ACHN (cell line): ENCODE data around the gene TTLL9.
A peak's percentile ranks its signal among the peaks of the same experiment; 100 is the strongest.

Experiments used
- DNase-seq: peaks from one replicate; pipeline ENCODE4 v3.0.0-alpha.2; 2015
- in situ Hi-C: cut with HindIII; loops from 2 replicates; pipeline ENCODE4 v1.10.0; 2017; ENCODE audit warnings: low sequenced_read_pairs, low pct_ligation_motif_present, low pct_unique_long_range_greater_than_20kb

The TTLL9 gene

GRCh38 chr20:31954500-31954899 lies 84.1 kb downstream of the TTLL9 start:
- no peak for DNase-seq
- in situ Hi-C loops: no loop called here

DNA sequence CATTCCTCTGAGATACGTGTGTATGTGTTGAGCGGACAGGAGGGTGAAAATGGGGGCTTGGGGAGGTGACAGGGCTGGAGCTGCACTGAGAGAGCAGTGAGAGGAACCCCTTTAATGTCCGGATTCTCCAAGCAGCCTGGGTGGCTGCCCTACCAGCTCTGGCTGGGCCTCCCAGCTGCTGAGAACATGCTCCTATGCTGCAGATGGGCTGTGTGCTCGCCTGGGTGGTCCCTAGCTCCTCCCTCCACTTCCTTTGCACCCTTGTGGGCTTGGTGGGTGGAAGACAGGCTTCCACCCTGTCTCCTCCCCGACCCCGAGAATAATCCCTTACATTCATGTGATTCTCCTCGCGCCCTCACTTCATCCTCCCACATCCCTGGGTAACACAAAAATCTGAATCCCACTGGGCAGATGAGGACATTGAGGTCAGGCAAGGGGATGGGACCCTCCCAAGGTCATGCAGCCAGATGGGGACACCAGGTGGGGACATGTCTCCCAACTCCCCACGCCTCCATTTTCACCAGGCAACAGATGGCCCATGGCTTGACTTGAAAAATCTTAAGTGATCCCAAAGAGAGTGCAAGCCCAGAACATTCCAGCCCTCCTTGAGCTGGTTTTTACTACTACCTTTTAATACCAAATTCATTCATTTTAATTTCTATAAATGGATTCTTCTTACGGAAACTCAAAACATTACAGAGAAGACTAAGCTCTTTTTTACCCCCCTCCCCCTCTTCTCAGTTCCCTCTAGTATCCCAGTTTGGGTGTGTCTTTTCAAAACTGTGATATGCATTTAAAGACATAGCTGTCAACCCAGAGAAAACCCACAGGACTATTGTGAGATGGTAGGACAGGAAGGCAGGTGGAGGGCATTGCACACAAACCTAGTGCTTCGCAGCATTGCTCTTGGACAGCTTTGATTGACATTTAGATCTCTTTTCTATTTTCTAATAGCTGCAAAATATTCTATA lies 86.4 kb downstream of the TTLL9 start:
- in situ Hi-C loops: no loop called here
- no peak for DNase-seq

DNA sequence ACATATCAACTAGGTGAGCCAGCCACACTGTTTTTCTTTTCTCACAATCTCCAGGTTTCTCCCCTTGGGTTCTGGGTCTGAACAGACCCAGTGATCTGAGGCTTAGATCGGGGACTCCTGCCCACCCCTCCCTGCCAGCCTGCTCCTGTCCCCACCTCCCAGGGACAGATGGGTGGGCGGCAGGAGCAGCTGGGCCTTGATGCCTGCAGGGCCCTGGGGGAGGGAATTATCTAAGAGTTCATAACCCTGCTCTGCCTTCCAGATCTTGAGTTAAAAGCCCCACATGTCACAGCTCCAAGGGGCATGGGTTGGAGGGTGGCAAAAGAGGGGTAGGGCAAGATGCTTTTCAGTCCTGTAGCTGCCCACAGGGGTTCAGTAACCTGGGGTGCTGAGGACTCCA lies 92.3 kb downstream of the TTLL9 start:
- no peak for DNase-seq
- in situ Hi-C loops: no loop called here

- DNase-seq: no peak
- in situ Hi-C loops: no loop called here
Measured at GRCh38 chr20:31963889-31964288, 93.5 kb downstream of the TTLL9 start.

DNA sequence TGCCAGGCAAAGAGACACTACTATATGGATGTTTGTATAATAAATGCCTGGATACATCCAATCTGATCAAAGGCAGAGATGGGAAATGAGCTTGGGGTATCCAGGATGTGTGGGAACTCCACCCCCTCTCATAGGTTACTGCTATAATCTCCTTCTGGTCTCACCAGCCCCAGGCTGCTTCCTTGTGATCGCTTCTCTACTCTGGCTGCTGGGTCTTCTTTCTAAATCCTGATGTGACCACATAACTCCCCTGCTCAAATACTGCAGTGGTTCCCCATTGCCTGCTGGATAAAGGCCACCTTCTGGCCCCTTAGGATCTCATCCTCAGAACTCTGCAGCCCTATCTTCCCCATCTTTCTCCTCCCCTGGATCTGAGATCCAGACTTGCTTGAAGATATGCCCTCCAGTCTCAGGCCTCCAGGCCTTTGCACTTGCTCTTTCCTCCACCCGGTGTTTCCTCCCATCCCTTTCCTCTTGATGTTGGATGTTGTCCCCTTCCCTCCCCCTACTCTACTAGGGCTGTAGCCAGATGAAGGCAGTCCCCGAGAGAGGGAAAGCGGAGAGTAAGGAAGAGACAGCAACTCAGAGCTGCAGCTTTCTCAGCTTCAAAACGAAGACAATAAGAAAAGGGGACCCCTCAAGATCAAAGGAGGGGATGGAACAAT lies 96.7 kb downstream of the TTLL9 start:
- in situ Hi-C loops: no loop called here
- no peak for DNase-seq

DNA sequence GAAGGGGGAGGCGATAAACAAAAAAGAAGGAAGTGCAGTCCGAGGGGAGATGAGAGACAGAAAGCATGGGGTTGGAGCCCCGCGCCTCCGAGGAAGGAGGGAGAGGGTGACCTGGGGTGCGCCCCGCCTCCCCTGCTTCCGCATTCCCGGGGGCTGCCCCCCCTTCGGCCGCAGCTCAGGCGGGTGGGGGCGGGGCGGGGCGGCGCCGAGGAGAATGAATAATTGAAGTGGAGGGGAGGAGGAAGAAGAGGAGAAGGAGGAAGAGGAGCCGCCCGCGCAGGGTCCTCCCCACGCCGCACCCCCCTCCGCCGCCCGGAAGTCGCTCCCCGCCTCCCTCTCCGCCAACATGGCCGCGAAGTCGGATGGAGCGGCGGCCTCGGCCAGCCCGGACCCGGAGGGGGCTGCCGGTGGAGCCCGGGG lies 97.4 kb downstream of the TTLL9 start, which contains the start of gene XKR7:
XKR7 (plus strand) TSS at position 322 of the 420 bp plus-strand sequence; CDS start at position 347, 25 bp downstream.
- in situ Hi-C loops: no loop called here
- peak; percentile 65 for DNase-seq

DNA sequence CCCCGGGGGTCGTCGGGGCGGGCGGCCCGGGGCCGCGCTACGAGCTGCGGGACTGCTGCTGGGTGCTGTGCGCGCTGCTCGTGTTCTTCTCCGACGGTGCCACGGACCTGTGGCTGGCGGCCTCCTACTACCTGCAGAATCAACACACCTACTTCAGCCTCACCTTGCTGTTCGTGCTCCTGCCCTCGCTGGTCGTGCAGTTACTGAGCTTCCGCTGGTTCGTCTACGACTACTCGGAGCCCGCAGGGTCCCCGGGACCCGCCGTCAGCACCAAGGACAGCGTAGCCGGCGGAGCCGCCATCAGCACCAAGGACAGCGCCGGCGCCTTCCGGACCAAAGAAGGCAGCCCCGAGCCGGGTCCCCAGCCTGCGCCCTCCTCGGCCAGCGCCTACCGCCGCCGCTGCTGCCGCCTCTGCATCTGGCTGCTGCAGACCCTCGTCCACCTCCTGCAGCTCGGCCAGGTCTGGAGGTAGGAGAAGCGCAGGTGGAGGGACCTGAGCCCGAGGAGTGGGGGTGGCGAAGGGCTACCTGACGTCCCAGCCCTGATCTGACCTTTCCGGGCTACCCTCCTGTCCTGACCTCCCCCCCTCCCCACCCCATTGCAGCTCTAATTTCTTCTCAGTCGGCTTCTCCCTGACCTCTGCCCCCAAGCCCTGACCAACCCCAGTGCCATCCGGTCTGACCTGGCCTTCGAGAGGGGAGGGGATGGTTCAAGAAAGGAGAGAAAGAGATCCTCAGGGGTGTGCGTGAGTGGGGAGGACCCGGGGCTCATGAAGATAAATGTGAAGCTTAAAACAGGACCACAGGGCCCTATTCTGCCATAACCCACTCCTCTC lies 98.1 kb downstream of the TTLL9 start:
- in situ Hi-C loops: no loop called here
- DNase-seq: peak; percentile 81

GRCh38 chr20:31969991-31970390 lies 99.6 kb downstream of the TTLL9 start:
- in situ Hi-C loops: no loop called here
- no peak for DNase-seq

- peak; percentile 91 for DNase-seq
- in situ Hi-C loops: no loop called here
Measured at GRCh38 chr20:31972471-31973021, 102.1 kb downstream of the TTLL9 start.

- in situ Hi-C loops: no loop called here
- no peak for DNase-seq
Measured at GRCh38 chr20:31974296-31974695, 103.9 kb downstream of the TTLL9 start.

DNA sequence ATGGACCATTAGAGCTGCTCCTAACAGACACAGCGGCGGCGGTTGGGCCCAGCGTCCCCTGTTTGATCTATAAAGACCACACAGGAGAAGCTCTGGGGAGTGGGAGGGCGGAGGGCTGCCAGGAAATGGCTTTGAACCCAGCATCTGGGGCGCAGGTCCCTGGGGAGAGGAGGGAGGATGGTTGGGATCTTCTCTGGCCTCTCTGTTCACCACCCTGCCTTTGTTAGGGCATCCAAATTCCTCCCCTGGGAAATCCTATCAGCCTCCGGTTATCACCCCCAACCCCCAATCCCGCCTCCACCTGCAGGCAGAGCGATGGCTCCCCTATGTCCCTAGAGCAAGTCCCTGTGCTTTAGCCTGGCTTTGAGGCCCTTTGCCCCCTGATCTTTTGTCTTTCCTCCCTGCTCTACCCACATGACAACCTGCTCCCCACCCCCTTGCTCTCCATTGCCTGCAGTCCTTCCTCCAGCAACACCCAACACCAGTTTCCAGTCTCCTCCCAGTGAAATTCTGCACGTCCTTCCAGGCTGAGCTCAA lies 104.6 kb downstream of the TTLL9 start:
- no peak for DNase-seq
- in situ Hi-C loops: no loop called here

GRCh38 chr20:31975874-31976273 lies 105.4 kb downstream of the TTLL9 start:
- no peak for DNase-seq
- in situ Hi-C loops: no loop called here

GRCh38 chr20:31977080-31977479 lies 106.6 kb downstream of the TTLL9 start:
- DNase-seq: no peak
- in situ Hi-C loops: no loop called here

GRCh38 chr20:31979713-31980426 lies 109.4 kb downstream of the TTLL9 start:
- no peak for DNase-seq
- in situ Hi-C loops: no loop called here

DNA sequence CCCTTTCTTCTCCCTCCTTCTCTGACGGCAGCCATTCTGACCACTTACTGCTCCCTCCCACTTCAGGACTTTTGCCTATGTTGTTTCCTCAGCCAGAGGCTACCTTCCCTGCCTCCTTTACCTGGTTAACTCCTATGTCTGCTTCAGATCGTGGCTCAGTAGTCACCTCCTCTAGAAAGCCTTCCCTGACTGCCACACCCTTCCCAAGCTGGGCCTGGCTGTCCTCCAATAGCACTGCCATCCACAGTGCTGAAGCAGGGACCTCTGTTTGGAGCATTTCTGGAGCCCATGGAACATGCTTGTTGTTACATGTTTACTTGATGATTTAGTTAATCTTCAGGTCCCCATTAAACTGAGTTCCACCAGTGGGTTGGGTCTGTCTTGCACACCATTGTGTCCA lies 111.3 kb downstream of the TTLL9 start:
- in situ Hi-C loops: no loop called here
- DNase-seq: no peak

DNA sequence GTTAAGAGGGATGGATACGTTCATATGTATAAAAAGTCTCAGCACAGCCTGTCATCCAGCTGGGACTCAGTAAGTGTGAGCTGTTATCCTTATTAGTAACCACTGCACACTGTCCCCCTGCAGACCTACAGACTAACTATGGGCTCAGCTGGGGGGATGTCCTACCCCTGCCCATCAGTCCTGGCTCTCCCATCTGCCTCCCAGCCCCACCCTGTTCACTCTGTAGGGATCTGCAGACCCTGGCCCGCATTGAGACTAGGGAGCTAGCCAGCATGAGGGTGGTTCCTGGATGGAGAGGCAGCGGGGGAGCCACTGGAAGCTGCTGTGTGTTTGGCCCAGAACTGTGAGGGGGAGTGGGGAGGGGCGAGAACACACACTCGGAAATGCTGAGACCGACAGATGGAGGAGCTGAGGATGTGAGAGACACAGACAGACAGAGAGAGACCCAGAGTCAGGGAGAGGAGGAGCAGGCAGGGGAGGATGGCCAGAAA lies 114.6 kb downstream of the TTLL9 start:
- in situ Hi-C loops: no loop called here
- no peak for DNase-seq

DNA sequence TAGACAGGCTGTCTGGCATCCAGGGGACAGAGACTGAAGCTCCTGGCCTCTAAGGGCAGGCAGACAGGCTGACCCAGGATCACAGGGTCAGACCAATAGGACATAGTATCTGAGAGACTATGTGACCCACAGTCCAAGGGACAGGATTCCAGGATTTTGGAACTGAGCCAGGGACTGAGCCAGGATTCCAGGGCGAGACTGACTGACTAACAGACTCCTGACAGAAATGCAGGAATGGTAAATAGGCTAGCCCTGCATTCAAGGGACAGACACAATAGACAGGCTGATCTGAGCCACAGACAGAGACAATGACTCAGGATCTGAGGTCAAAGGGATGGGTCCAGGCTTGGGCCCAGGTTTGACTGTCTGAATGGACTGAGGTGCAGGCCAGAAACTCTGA lies 117.3 kb downstream of the TTLL9 start:
- in situ Hi-C loops: no loop called here
- DNase-seq: peak; percentile 15
